ENCODE measurements around the gene RREB1.

The RREB1 gene

GRCh38 chr6:7282097-7282906, 174.5 kb downstream of the RREB1 start:
- DNase-seq (ENCODE audit: low spot score), result no peak
- no peak overlapping the region for H3K27ac ChIP-seq
- ChIA-PET POLR2A (ENCODE audit: low non-redundant PET) (interaction anchor here (0.6 kb wide), 1 partner anchor 20 kb away, joined by 4 read pairs; no protein-coding TSS in a partner anchor), CTCF (interaction anchor here (0.6 kb wide), 2 partner anchors 169 to 1004 kb away, joined by 3 read pairs; no protein-coding TSS in a partner anchor)
- TF ChIP-seq CTCF (conservative IDR thresholded peaks at IDR 0.05; ENCODE audit: low read depth), result no peak

GRCh38 chr6:7283676-7284075, 175.9 kb downstream of the RREB1 start:
- H3K27ac ChIP-seq, result no peak overlapping the region
- no peak for TF ChIP-seq CTCF (conservative IDR thresholded peaks at IDR 0.05; ENCODE audit: low read depth)
- no peak for DNase-seq (ENCODE audit: low spot score)
- POLR2A ChIA-PET (ENCODE audit: low non-redundant PET), result no interaction called here
- CTCF ChIA-PET, result interaction anchor here (0.6 kb wide), 1 partner anchor 14 kb away, joined by 5 read pairs; no protein-coding TSS in a partner anchor

- ChIA-PET POLR2A (ENCODE audit: low non-redundant PET) (interaction anchor here (0.6 kb wide), 1 partner anchor 812 kb away, joined by 3 read pairs; no protein-coding TSS in a partner anchor), CTCF (interaction anchor here (0.5 to 2.3 kb wide), 3 partner anchors 9 to 295 kb away, joined by 4 to 15 read pairs (median 6); no protein-coding TSS in a partner anchor)
- TF ChIP-seq CTCF (conservative IDR thresholded peaks at IDR 0.05; ENCODE audit: low read depth), result no peak
- no peak overlapping the region for H3K27ac ChIP-seq
- no peak for DNase-seq (ENCODE audit: low spot score)
Observed at GRCh38 chr6:7285416-7285815, 177.7 kb downstream of the RREB1 start.

- CTCF ChIA-PET, result no interaction called here
Observed at GRCh38 chr6:7290079-7290478, 182.3 kb downstream of the RREB1 start.

GRCh38 chr6:7292596-7293255, 185.0 kb downstream of the RREB1 start:
- ChIA-PET CTCF (interaction anchor here (0.6 to 1.3 kb wide), 3 partner anchors 17 to 325 kb away, joined by 3 to 7 read pairs (median 5); no protein-coding TSS in a partner anchor), POLR2A (ENCODE audit: low non-redundant PET) (no interaction called here)
- TF ChIP-seq CTCF (conservative IDR thresholded peaks at IDR 0.05; ENCODE audit: low read depth), result no peak
- H3K27ac ChIP-seq, result no peak overlapping the region
- DNase-seq (ENCODE audit: low spot score), result no peak

More at GRCh38 chr6:7290079-7290478, 182.3 kb downstream of the RREB1 start:
- no peak overlapping the region for H3K27ac ChIP-seq
- no peak for DNase-seq (ENCODE audit: low spot score)
- TF ChIP-seq CTCF (conservative IDR thresholded peaks at IDR 0.05; ENCODE audit: low read depth), result no peak
- POLR2A ChIA-PET (ENCODE audit: low non-redundant PET), result no interaction called here

- ChIA-PET CTCF (interaction anchor here (0.8 kb wide), 1 partner anchor 32 kb away, joined by 7 read pairs; no protein-coding TSS in a partner anchor), POLR2A (ENCODE audit: low non-redundant PET) (no interaction called here)
- no peak overlapping the region for H3K27ac ChIP-seq
- no peak for TF ChIP-seq CTCF (conservative IDR thresholded peaks at IDR 0.05; ENCODE audit: low read depth)
- DNase-seq (ENCODE audit: low spot score), result no peak
Observed at GRCh38 chr6:7295916-7296315, 188.2 kb downstream of the RREB1 start.
